ENCODE measurements around the gene FBXL7.

- TF ChIP-seq, protein P1, sequence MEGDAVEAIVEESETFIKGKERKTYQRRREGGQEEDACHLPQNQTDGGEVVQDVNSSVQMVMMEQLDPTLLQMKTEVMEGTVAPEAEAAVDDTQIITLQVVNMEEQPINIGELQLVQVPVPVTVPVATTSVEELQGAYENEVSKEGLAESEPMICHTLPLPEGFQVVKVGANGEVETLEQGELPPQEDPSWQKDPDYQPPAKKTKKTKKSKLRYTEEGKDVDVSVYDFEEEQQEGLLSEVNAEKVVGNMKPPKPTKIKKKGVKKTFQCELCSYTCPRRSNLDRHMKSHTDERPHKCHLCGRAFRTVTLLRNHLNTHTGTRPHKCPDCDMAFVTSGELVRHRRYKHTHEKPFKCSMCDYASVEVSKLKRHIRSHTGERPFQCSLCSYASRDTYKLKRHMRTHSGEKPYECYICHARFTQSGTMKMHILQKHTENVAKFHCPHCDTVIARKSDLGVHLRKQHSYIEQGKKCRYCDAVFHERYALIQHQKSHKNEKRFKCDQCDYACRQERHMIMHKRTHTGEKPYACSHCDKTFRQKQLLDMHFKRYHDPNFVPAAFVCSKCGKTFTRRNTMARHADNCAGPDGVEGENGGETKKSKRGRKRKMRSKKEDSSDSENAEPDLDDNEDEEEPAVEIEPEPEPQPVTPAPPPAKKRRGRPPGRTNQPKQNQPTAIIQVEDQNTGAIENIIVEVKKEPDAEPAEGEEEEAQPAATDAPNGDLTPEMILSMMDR (IDR thresholded peaks at IDR 0.05), result no peak
- TF ChIP-seq POLR2A (IDR thresholded peaks at IDR 0.05), result no peak
These were observed 307.3 kb downstream of the FBXL7 start for GRCh38 chr5:15807248-15807647.

All from right lobe of liver (tissue), 4 donors.